ENCODE results near the gene OSM.

- no peak for TF ChIP-seq CTCF (IDR thresholded peaks at IDR 0.05)
- TF ChIP-seq EP300 (IDR thresholded peaks at IDR 0.05), result no peak
Observed at GRCh38 chr22:30308518-30309230, 42.0 kb upstream of the OSM start.

Measured in sigmoid colon (tissue), 4 donors.